Neural progenitor cell (in vitro differentiated cells): ENCODE results near the gene MPL.

Source experiments
- EZH2 ChIP-seq: fragments of 200-600 bp; sonication (generic); IDR thresholded peaks from 2 replicates; pipeline ENCODE4 v1.6.1; 2017; ENCODE audit warnings: antibody characterized with exemption, mild to moderate bottlenecking, moderate library complexity
- EZH2phosphoT487 ChIP-seq: fragments of 200-600 bp; sonication (generic); IDR thresholded peaks from 2 replicates; pipeline ENCODE4 v1.6.1; 2017; ENCODE audit warnings: antibody characterized with exemption
- TF ChIP-seq, protein P1 (sequence below): fragments of 200-600 bp; sonication (generic); IDR thresholded peaks from 2 replicates; pipeline ENCODE4 v1.5.1; 2017; ENCODE audit warnings: antibody characterized with exemption, mild to moderate bottlenecking

DNA sequence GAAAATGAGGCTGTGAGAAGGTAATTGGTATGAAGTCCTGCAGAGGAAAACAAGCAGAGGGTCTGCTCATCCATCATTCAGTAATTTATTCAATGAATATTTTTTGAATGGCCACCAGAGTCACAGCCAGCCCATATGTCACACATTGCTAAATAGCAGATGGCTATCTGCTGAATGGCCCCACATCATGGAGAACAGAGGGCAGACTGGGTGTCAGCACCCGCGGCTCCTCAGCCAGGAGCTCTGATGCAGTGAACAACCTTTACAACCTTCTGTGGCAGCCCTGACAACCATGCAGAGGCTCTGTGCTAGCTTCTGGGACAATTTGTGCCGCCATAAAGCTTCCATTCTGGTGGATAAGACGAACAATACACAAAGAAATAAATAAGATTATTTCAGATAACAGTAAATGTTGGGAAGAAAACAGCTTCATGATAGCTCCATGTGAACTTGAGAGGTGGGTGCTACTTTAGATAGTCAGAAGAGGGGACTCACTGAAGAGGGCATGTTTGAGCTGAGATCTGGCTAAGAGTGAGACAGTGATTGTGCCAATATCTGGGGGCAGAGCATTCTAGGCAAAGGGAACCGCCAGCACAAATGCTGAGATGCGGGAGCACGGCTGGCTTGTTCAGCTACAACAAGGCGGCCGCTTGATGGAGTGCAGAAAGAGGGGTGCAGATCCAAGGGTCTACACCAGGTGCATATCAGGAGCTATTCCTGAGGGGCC lies 49.4 kb upstream of the MPL start:
- TF ChIP-seq, protein P1, sequence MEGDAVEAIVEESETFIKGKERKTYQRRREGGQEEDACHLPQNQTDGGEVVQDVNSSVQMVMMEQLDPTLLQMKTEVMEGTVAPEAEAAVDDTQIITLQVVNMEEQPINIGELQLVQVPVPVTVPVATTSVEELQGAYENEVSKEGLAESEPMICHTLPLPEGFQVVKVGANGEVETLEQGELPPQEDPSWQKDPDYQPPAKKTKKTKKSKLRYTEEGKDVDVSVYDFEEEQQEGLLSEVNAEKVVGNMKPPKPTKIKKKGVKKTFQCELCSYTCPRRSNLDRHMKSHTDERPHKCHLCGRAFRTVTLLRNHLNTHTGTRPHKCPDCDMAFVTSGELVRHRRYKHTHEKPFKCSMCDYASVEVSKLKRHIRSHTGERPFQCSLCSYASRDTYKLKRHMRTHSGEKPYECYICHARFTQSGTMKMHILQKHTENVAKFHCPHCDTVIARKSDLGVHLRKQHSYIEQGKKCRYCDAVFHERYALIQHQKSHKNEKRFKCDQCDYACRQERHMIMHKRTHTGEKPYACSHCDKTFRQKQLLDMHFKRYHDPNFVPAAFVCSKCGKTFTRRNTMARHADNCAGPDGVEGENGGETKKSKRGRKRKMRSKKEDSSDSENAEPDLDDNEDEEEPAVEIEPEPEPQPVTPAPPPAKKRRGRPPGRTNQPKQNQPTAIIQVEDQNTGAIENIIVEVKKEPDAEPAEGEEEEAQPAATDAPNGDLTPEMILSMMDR = no peak
- TF ChIP-seq EZH2phosphoT487 = no peak
- no peak for TF ChIP-seq EZH2
